ENCODE measurements around the gene GNB1.

DNA sequence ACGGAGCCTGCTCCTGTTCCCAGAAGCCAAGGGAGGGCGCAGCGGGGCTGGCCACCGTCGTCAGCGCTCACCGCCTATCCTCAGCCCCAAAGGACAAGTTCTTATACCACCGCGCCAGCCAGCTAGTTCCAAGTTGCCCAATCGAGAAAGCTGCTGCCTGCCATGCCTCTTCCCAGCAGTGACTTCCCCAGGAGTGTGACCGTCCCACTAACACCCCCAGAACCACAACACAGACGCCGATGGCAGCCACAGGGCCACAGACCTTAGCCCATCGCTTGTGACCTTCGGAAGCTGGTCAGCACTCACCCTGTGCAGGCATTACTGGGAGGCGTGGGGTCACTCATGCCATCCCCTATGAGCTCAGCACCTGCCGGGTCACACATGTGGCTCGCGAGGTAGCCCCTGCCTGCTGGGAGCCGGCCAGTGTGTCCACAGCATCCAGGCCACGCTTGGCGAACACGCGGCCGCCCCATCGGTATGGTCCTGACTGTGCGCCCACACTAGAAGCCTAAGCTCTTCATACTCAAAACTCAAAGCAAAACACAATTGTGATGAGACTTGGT is 132.7 kb downstream of the GNB1 start:
- TF ChIP-seq, protein P1, sequence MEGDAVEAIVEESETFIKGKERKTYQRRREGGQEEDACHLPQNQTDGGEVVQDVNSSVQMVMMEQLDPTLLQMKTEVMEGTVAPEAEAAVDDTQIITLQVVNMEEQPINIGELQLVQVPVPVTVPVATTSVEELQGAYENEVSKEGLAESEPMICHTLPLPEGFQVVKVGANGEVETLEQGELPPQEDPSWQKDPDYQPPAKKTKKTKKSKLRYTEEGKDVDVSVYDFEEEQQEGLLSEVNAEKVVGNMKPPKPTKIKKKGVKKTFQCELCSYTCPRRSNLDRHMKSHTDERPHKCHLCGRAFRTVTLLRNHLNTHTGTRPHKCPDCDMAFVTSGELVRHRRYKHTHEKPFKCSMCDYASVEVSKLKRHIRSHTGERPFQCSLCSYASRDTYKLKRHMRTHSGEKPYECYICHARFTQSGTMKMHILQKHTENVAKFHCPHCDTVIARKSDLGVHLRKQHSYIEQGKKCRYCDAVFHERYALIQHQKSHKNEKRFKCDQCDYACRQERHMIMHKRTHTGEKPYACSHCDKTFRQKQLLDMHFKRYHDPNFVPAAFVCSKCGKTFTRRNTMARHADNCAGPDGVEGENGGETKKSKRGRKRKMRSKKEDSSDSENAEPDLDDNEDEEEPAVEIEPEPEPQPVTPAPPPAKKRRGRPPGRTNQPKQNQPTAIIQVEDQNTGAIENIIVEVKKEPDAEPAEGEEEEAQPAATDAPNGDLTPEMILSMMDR (IDR thresholded peaks at IDR 0.05): no peak
- no peak for TF ChIP-seq POLR2A (IDR thresholded peaks at IDR 0.05)
- TF ChIP-seq POLR2AphosphoS5 (IDR thresholded peaks at IDR 0.05): no peak
- no peak for TF ChIP-seq EP300 (IDR thresholded peaks at IDR 0.05)

All from sigmoid colon (tissue), 4 donors.